Central memory CD8-positive, alpha-beta T cell (primary cell): ENCODE measurements around the gene BBS5.
"Not testable (repeated sequence)": the region's sequence is repeated elsewhere in the genome, so short reads cannot be mapped to it uniquely, and the experiment has no call there.

Experiments
- ATAC-seq: fragments of 150-1000 bp; cut with Tn5 transposase; replicated peaks from 2 replicates; pipeline ENCODE4 v1.10.0; 2022; ENCODE audit warnings: mild to moderate bottlenecking, moderate FRiP score, moderate number of reproducible peaks; ENCODE audit not compliant: poor library complexity, severe bottlenecking; ENCODE audit errors: extremely low read depth
- DNase-seq, 2 donors: peaks; one replicate each; pipeline ENCODE4 v3.0.0; 2021; ENCODE audit warnings: low spot score in 2 of 2
- H3K27ac Mint-ChIP-seq: one replicate; pipeline ENCODE4 v1.8.0; 2022; ENCODE audit warnings: low read depth, mild to moderate bottlenecking, moderate library complexity, mixed read lengths
- H3K27me3 Mint-ChIP-seq: one replicate; pipeline ENCODE4 v1.8.0; 2022; ENCODE audit warnings: mixed read lengths
- H3K36me3 Mint-ChIP-seq: one replicate; pipeline ENCODE4 v1.8.0; 2022; ENCODE audit warnings: mild to moderate bottlenecking, moderate library complexity, mixed read lengths; ENCODE audit not compliant: insufficient read depth
- H3K4me1 Mint-ChIP-seq: one replicate; pipeline ENCODE4 v1.8.0; 2022; ENCODE audit warnings: mixed read lengths
- H3K4me3 Mint-ChIP-seq: one replicate; pipeline ENCODE4 v1.8.0; 2022; ENCODE audit warnings: mild to moderate bottlenecking, moderate library complexity, mixed read lengths
- H3K9me3 Mint-ChIP-seq: one replicate; pipeline ENCODE4 v1.8.0; 2022; ENCODE audit warnings: mixed read lengths

The BBS5 gene

GRCh38 chr2:169493360-169493759 is 14.1 kb downstream of the BBS5 start:
- no peak overlapping the region for H3K4me3 Mint-ChIP-seq
- no peaks in the 10 kb centered on the region for H3K4me1 Mint-ChIP-seq
- no peak overlapping the region for H3K27ac Mint-ChIP-seq
- ATAC-seq (no peak), DNase-seq (no peak)
- H3K27me3 Mint-ChIP-seq: no peaks in the 10 kb centered on the region
- no peaks in the 10 kb centered on the region for H3K36me3 Mint-ChIP-seq
- no peaks in the 10 kb centered on the region for H3K9me3 Mint-ChIP-seq

- DNase-seq (no peak), ATAC-seq (no peak)
- H3K36me3 Mint-ChIP-seq: no peaks in the 10 kb centered on the region
- no peak overlapping the region for H3K4me3 Mint-ChIP-seq
- H3K4me1 Mint-ChIP-seq: no peaks in the 10 kb centered on the region
- no peaks in the 10 kb centered on the region for H3K27me3 Mint-ChIP-seq
- no peaks in the 10 kb centered on the region for H3K9me3 Mint-ChIP-seq
- no peak overlapping the region for H3K27ac Mint-ChIP-seq
Measured at GRCh38 chr2:169495310-169495928, 16.1 kb downstream of the BBS5 start.

- no peaks in the 10 kb centered on the region for H3K4me1 Mint-ChIP-seq
- DNase-seq (no peak), ATAC-seq (no peak)
- H3K36me3 Mint-ChIP-seq: no peaks in the 10 kb centered on the region
- no peak overlapping the region for H3K4me3 Mint-ChIP-seq
- no peaks in the 10 kb centered on the region for H3K9me3 Mint-ChIP-seq
- H3K27ac Mint-ChIP-seq: no peak overlapping the region
- H3K27me3 Mint-ChIP-seq: no peaks in the 10 kb centered on the region
Measured at GRCh38 chr2:169504651-169505050, 25.4 kb downstream of the BBS5 start.

GRCh38 chr2:169507698-169508097 is 28.4 kb downstream of the BBS5 start:
- Mint-ChIP-seq H3K4me3 (no peak overlapping the region), H3K36me3 (no peaks in the 10 kb centered on the region), H3K4me1 (no peaks in the 10 kb centered on the region), H3K27ac (no peak overlapping the region), H3K27me3 (no peaks in the 10 kb centered on the region), H3K9me3 (no peaks in the 10 kb centered on the region)
- no peak for DNase-seq
- ATAC-seq: no peak

GRCh38 chr2:169509298-169509885 is 30.1 kb downstream of the BBS5 start, which contains the start of gene KLHL41:
KLHL41 (plus strand) TSS chr2:169509702; CDS start chr2:169509779, 77 bp downstream.
- no peak within 1 kb of the TSS for H3K4me3 Mint-ChIP-seq
- no peaks in the 10 kb centered on the region for H3K27me3 Mint-ChIP-seq
- H3K9me3 Mint-ChIP-seq: no peaks in the 10 kb centered on the region
- H3K4me1 Mint-ChIP-seq: no peaks in the 10 kb centered on the region
- DNase-seq (no peak), ATAC-seq (no peak)
- no peak within 1 kb of the TSS for H3K27ac Mint-ChIP-seq
- no peaks in the 10 kb centered on the region for H3K36me3 Mint-ChIP-seq

GRCh38 chr2:169509955-169510354 is 30.7 kb downstream of the BBS5 start:
- Mint-ChIP-seq H3K9me3 (no peaks in the 10 kb centered on the region), H3K36me3 (no peaks in the 10 kb centered on the region), H3K4me1 (no peaks in the 10 kb centered on the region), H3K27me3 (no peaks in the 10 kb centered on the region), H3K27ac (no peak overlapping the region), H3K4me3 (no peak overlapping the region)
- ATAC-seq: no peak
- no peak for DNase-seq

GRCh38 chr2:169510496-169510895 is 31.2 kb downstream of the BBS5 start:
- Mint-ChIP-seq H3K4me1 (no peaks in the 10 kb centered on the region), H3K27ac (no peak overlapping the region), H3K27me3 (no peaks in the 10 kb centered on the region), H3K9me3 (no peaks in the 10 kb centered on the region), H3K4me3 (no peak overlapping the region), H3K36me3 (no peaks in the 10 kb centered on the region)
- ATAC-seq (no peak), DNase-seq (no peak)

- no peak for DNase-seq
- Mint-ChIP-seq H3K4me3 (no peak overlapping the region), H3K9me3 (no peaks in the 10 kb centered on the region), H3K36me3 (no peaks in the 10 kb centered on the region), H3K4me1 (no peaks in the 10 kb centered on the region), H3K27me3 (no peaks in the 10 kb centered on the region), H3K27ac (no peak overlapping the region)
- ATAC-seq: no peak
Measured at GRCh38 chr2:169511818-169512217, 32.5 kb downstream of the BBS5 start.

- Mint-ChIP-seq H3K36me3 (no peaks in the 10 kb centered on the region), H3K4me3 (no peak overlapping the region), H3K27me3 (no peaks in the 10 kb centered on the region), H3K27ac (no peak overlapping the region), H3K4me1 (no peaks in the 10 kb centered on the region), H3K9me3 (no peaks in the 10 kb centered on the region)
- ATAC-seq (no peak), DNase-seq (no peak)
Measured at GRCh38 chr2:169512525-169512924, 33.2 kb downstream of the BBS5 start.

- H3K4me3 Mint-ChIP-seq: no peak overlapping the region
- no peak overlapping the region for H3K27ac Mint-ChIP-seq
- H3K36me3 Mint-ChIP-seq: no peaks in the 10 kb centered on the region
- no peaks in the 10 kb centered on the region for H3K27me3 Mint-ChIP-seq
- H3K9me3 Mint-ChIP-seq: no peaks in the 10 kb centered on the region
- H3K4me1 Mint-ChIP-seq: no peaks in the 10 kb centered on the region
- ATAC-seq (no peak), DNase-seq (no peak)
Measured at GRCh38 chr2:169513094-169513493, 33.8 kb downstream of the BBS5 start.

GRCh38 chr2:169513926-169514325 is 34.6 kb downstream of the BBS5 start:
- H3K4me1 Mint-ChIP-seq: no peaks in the 10 kb centered on the region
- H3K36me3 Mint-ChIP-seq: no peaks in the 10 kb centered on the region
- no peak for DNase-seq
- H3K4me3 Mint-ChIP-seq: no peak overlapping the region
- no peaks in the 10 kb centered on the region for H3K27me3 Mint-ChIP-seq
- no peak overlapping the region for H3K27ac Mint-ChIP-seq
- H3K9me3 Mint-ChIP-seq: no peaks in the 10 kb centered on the region
- no peak for ATAC-seq

- DNase-seq, H3K27me3 Mint-ChIP-seq, H3K4me3 Mint-ChIP-seq, H3K9me3 Mint-ChIP-seq, ATAC-seq, H3K27ac Mint-ChIP-seq, H3K36me3 Mint-ChIP-seq, H3K4me1 Mint-ChIP-seq: not testable (repeated sequence)
Measured at GRCh38 chr2:169514758-169515157, 35.5 kb downstream of the BBS5 start.

GRCh38 chr2:169516488-169516995 is 37.2 kb downstream of the BBS5 start:
- not testable (repeated sequence) for H3K4me1 Mint-ChIP-seq, H3K9me3 Mint-ChIP-seq, ATAC-seq, H3K4me3 Mint-ChIP-seq, H3K27me3 Mint-ChIP-seq, H3K36me3 Mint-ChIP-seq, H3K27ac Mint-ChIP-seq, DNase-seq
